NB4 (cell line): Measurements from ENCODE around the gene SLC5A10.

ENCODE experiments used
- DNase-seq: peaks from one replicate; pipeline ENCODE4 v3.0.0; 2010; ENCODE audit warnings: low read depth
- H3K4me3 ChIP-seq: one replicate; pipeline ENCODE4 v1.5.1; 2011; ENCODE audit warnings: mild to moderate bottlenecking, low read depth, low read length, moderate library complexity
- CTCF ChIP-seq: IDR thresholded peaks from one replicate; pipeline ENCODE4 v1.5.1; 2012; ENCODE audit warnings: low read depth, low read length
- MAX ChIP-seq: IDR thresholded peaks from 2 replicates; pipeline ENCODE4 v1.6.1; 2011; ENCODE audit warnings: low read depth, low read length
- MYC ChIP-seq: IDR thresholded peaks from 2 replicates; pipeline ENCODE4 v1.6.1; 2011; ENCODE audit warnings: low read depth, low read length
- POLR2A ChIP-seq: IDR thresholded peaks from 2 replicates; pipeline ENCODE4 v1.6.1; 2011; ENCODE audit warnings: mild to moderate bottlenecking; ENCODE audit not compliant: insufficient read length; ENCODE audit errors: extremely low read depth

Gene SLC5A10

GRCh38 chr17:18981642-18982424, 29.9 kb downstream of the SLC5A10 start:
- no peak for TF ChIP-seq CTCF
- TF ChIP-seq POLR2A, result no peak
- TF ChIP-seq MAX, result no peak
- no peak for TF ChIP-seq MYC
- H3K4me3 ChIP-seq, result no peak overlapping the region
- DNase-seq, result peak; percentile 60

- DNase-seq, result no peak
- no peak overlapping the region for H3K4me3 ChIP-seq
- no peak for TF ChIP-seq CTCF
- TF ChIP-seq POLR2A, result no peak
- TF ChIP-seq MYC, result no peak
- no peak for TF ChIP-seq MAX
Observed at GRCh38 chr17:18984273-18985114, 32.5 kb downstream of the SLC5A10 start.

GRCh38 chr17:18985475-18985874, 33.5 kb downstream of the SLC5A10 start:
- no peak for TF ChIP-seq MYC
- TF ChIP-seq POLR2A, result no peak
- no peak for TF ChIP-seq MAX
- no peak for TF ChIP-seq CTCF
- DNase-seq, result no peak
- no peak overlapping the region for H3K4me3 ChIP-seq

- DNase-seq, result no peak
Observed at GRCh38 chr17:18986541-18987229, 34.7 kb downstream of the SLC5A10 start.

More at GRCh38 chr17:18986541-18987229, 34.7 kb downstream of the SLC5A10 start:
- TF ChIP-seq MAX (no peak), CTCF (no peak), MYC (no peak), POLR2A (no peak)
- H3K4me3 ChIP-seq, result no peak overlapping the region
